ENCODE measurements around the gene TAS2R41. TPM values are rescaled to one million over a fixed set of nuclear protein-coding genes. Genes with fewer than 3 reads are reported as not detected.

Gene TAS2R41
- total and polyA plus RNA-seq, 2 experiments from 2014 or later = not detected

GRCh38 chr7:143499246-143499645, 21.6 kb downstream of the TAS2R41 start:
- no peak for TF ChIP-seq CTCF (IDR thresholded peaks at IDR 0.05; ENCODE audit: low read depth, low read length)
- no peaks in the 10 kb centered on the region for H3K27me3 ChIP-seq
- H3K27ac ChIP-seq = no peak overlapping the region
- no peak overlapping the region for H3K4me3 ChIP-seq
- no peaks in the 10 kb centered on the region for H3K36me3 ChIP-seq
- no peaks in the 10 kb centered on the region for H3K4me1 ChIP-seq (ENCODE audit: low read depth)
- peak in 1 of 2 donors; percentile 83 for DNase-seq (ENCODE audit: low read depth in 1 of 2, low spot score in 1 of 2)
- H3K9me3 ChIP-seq (ENCODE audit: low read depth) = no peaks in the 10 kb centered on the region

- Histone ChIP-seq H3K4me3 (no peak overlapping the region), H3K4me1 (ENCODE audit: low read depth) (no peaks in the 10 kb centered on the region), H3K36me3 (no peaks in the 10 kb centered on the region), H3K9me3 (ENCODE audit: low read depth) (no peaks in the 10 kb centered on the region), H3K27ac (no peak overlapping the region), H3K27me3 (no peaks in the 10 kb centered on the region)
- TF ChIP-seq CTCF (IDR thresholded peaks at IDR 0.05; ENCODE audit: low read depth, low read length) = no peak
- DNase-seq (ENCODE audit: low read depth in 1 of 2, low spot score in 1 of 2) = peak in 1 of 2 donors; percentile 33
These were observed 22.2 kb downstream of the TAS2R41 start for GRCh38 chr7:143499743-143500348.

DNA sequence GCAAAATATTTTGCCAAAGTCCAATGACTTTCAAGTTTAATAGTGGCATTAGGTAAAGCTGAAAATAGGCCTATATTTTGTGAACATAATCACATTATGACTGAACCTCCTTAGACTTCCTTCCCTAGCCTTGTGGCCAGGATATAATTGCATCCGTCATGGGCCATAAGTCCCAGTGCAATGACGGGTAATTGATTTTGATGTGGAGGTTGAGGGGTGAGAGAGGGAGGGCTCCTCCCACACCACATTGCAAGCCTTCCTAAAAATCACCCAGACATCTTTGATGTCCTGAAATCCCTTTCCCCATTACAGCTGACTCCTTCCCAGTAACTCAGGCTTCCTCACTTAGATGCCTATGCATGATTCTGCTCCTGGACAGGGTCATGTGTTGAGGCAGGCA, 25.6 kb downstream of the TAS2R41 start:
- no peak for DNase-seq (ENCODE audit: low read depth in 1 of 2, low spot score in 1 of 2)
- no peaks in the 10 kb centered on the region for H3K4me1 ChIP-seq (ENCODE audit: low read depth)
- H3K27me3 ChIP-seq = no peaks in the 10 kb centered on the region
- no peaks in the 10 kb centered on the region for H3K9me3 ChIP-seq (ENCODE audit: low read depth)
- TF ChIP-seq CTCF (IDR thresholded peaks at IDR 0.05; ENCODE audit: low read depth, low read length) = no peak
- no peak overlapping the region for H3K27ac ChIP-seq
- H3K36me3 ChIP-seq = no peaks in the 10 kb centered on the region
- H3K4me3 ChIP-seq = no peak overlapping the region

DNA sequence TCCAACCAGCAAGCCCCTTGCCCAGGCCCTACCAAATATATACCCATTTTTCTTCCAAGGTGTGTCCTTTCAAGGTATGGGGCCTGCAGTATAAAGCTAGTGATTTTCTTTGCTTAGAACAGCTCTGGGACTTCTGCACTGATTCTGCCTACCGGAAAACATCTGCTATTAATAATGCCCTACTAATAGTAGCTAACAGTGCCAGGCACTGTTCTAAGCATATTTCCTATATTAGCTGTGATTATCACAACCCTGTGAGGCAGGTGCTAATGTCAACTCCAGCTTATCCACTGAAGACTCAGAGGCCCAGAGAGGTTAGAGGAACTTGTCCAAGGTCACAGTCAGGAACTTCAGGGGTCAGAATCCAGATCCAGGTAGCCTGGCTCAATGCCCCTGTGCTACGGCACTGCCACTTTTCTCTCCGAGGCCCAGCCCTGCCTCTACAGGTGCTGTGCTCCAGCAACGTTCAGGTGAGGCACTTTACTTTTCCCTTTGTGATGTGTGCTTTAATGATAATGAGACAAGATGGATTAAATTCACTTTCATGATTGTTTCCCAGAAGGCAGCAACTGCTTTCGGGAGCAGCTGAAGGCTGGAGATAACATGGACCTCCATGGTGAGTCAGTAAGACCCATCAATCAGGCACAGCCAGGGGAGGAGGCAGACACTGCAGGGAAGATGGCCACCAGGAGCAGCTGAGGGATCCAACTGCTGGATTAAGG, 26.7 kb downstream of the TAS2R41 start:
- H3K4me1 ChIP-seq (ENCODE audit: low read depth) = no peaks in the 10 kb centered on the region
- DNase-seq (ENCODE audit: low read depth in 1 of 2, low spot score in 1 of 2) = peak in 1 of 2 donors; percentile 25
- H3K27ac ChIP-seq = no peak overlapping the region
- no peaks in the 10 kb centered on the region for H3K9me3 ChIP-seq (ENCODE audit: low read depth)
- no peaks in the 10 kb centered on the region for H3K27me3 ChIP-seq
- H3K4me3 ChIP-seq = no peak overlapping the region
- no peaks in the 10 kb centered on the region for H3K36me3 ChIP-seq
- no peak for TF ChIP-seq CTCF (IDR thresholded peaks at IDR 0.05; ENCODE audit: low read depth, low read length)

DNA sequence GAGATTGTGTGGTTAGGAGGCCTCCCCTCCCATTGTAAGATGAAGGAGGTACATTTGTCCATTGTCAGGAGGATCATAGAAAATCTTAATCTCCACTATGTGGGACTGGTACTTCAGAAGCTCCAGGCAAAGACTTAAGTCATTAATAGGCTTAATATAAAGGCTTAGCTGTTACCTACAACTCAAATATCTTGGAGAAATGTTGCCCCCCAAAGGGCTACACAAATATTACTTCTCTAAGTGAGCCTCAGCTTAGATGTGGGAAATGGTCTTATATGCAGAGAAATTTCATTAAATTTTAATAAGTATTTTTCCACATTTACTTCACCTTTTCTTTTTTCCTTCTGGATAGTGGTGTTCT, 27.2 kb downstream of the TAS2R41 start:
- no peak overlapping the region for H3K27ac ChIP-seq
- H3K9me3 ChIP-seq (ENCODE audit: low read depth) = no peaks in the 10 kb centered on the region
- no peaks in the 10 kb centered on the region for H3K27me3 ChIP-seq
- H3K4me3 ChIP-seq = no peak overlapping the region
- peak; percentile 14 for TF ChIP-seq CTCF (IDR thresholded peaks at IDR 0.05; ENCODE audit: low read depth, low read length)
- DNase-seq (ENCODE audit: low read depth in 1 of 2, low spot score in 1 of 2) = peak in 1 of 2 donors; percentile 21
- no peaks in the 10 kb centered on the region for H3K36me3 ChIP-seq
- no peaks in the 10 kb centered on the region for H3K4me1 ChIP-seq (ENCODE audit: low read depth)
